Measurements from ENCODE around the gene PDP2.
A peak's percentile ranks its signal among the peaks of the same experiment; 100 is the strongest.

PDP2 gene

DNA sequence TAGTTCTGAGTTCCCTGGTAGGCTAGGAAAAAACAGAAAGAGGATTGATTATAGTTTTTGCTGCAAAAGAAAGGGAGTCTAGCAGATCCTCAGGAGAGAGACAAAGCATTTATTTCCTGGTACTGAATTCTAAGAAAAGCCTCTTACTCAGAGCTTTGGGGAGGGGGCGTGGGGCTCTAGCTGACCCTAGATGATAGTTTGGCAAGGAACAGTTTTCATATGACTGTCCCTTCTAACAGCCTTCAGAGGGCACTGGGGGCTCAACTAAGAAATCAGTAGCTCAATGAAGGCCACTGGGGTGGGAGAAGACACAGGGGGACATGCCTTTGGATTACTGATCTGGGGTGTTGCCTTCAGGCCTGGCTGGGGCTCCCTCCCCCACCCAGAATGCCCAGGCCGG, 32.1 kb upstream of the PDP2 start:
- H3K79me2 ChIP-seq (ENCODE audit: insufficient read depth, low read length), result no peaks in the 10 kb centered on the region

DNA sequence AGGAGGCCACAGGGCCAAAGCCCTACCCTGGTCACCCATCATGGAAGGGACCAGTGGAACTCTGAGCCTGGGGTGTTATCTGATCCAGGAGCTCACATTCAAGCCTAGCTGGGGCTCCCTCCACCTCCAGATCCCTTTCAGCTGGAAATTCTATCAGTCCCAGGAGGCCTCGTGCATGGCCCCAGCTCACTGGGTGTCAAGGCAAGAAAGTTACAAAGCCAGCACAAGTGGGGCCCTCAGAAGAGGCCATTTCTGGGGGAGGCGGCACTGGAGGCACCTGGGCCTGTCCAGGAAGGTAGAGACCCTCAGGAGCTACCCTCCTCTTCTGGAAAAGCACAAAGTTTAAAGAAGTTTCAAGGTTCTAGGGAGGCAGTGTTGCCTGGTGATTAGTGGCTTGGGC, 31.3 kb upstream of the PDP2 start:
- H3K4me1 ChIP-seq (ENCODE audit: insufficient read depth, low read length, severe bottlenecking), result no peaks in the 10 kb centered on the region
- no peak overlapping the region for H3K9ac ChIP-seq (ENCODE audit: low read length)
- H3K4me3 ChIP-seq (ENCODE audit: low read depth, low read length, poor library complexity, severe bottlenecking), result no peak overlapping the region
- H3F3A ChIP-seq (ENCODE audit: insufficient read depth, low read length), result no peaks in the 10 kb centered on the region
- H2AFZ ChIP-seq (ENCODE audit: low read length), result no peak overlapping the region
- H4K20me1 ChIP-seq (ENCODE audit: insufficient read depth, low read length), result no peaks in the 10 kb centered on the region
- H3K27ac ChIP-seq (ENCODE audit: low read depth, low read length, poor library complexity, severe bottlenecking), result no peak overlapping the region
- peaks cover 8% of the 10 kb centered on the region; the same call in 1 of the 2 replicates for H3K27me3 ChIP-seq (ENCODE audit: insufficient read depth, low read length)
- no peaks in the 10 kb centered on the region for H3K9me2 ChIP-seq (ENCODE audit: low read depth, low read length)
- no peaks in the 10 kb centered on the region for H3K36me3 ChIP-seq (ENCODE audit: insufficient read depth, low read length)
- no peaks in the 10 kb centered on the region for H3K9me3 ChIP-seq (ENCODE audit: low read length)
- TF ChIP-seq EZH2 (IDR thresholded peaks at IDR 0.05; ENCODE audit: borderline replicate concordance, low read length), result no peak
- TF ChIP-seq, protein P1, sequence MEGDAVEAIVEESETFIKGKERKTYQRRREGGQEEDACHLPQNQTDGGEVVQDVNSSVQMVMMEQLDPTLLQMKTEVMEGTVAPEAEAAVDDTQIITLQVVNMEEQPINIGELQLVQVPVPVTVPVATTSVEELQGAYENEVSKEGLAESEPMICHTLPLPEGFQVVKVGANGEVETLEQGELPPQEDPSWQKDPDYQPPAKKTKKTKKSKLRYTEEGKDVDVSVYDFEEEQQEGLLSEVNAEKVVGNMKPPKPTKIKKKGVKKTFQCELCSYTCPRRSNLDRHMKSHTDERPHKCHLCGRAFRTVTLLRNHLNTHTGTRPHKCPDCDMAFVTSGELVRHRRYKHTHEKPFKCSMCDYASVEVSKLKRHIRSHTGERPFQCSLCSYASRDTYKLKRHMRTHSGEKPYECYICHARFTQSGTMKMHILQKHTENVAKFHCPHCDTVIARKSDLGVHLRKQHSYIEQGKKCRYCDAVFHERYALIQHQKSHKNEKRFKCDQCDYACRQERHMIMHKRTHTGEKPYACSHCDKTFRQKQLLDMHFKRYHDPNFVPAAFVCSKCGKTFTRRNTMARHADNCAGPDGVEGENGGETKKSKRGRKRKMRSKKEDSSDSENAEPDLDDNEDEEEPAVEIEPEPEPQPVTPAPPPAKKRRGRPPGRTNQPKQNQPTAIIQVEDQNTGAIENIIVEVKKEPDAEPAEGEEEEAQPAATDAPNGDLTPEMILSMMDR (IDR thresholded peaks at IDR 0.05; ENCODE audit: low read length), result no peak
- H3K4me2 ChIP-seq (ENCODE audit: low read length), result no peak overlapping the region
- H3K79me2 ChIP-seq (ENCODE audit: insufficient read depth, low read length), result no peaks in the 10 kb centered on the region

More for the DNA sequence above, 32.1 kb upstream of the PDP2 start:
- Histone ChIP-seq H2AFZ (ENCODE audit: low read length) (no peak overlapping the region), H3K27ac (ENCODE audit: low read depth, low read length, poor library complexity, severe bottlenecking) (no peak overlapping the region), H3K9me2 (ENCODE audit: low read depth, low read length) (no peaks in the 10 kb centered on the region), H3K4me1 (ENCODE audit: insufficient read depth, low read length, severe bottlenecking) (no peaks in the 10 kb centered on the region), H3K9me3 (ENCODE audit: low read length) (no peaks in the 10 kb centered on the region), H4K20me1 (ENCODE audit: insufficient read depth, low read length) (no peaks in the 10 kb centered on the region), H3K4me3 (ENCODE audit: low read depth, low read length, poor library complexity, severe bottlenecking) (no peak overlapping the region), H3F3A (ENCODE audit: insufficient read depth, low read length) (no peaks in the 10 kb centered on the region), H3K36me3 (ENCODE audit: insufficient read depth, low read length) (no peaks in the 10 kb centered on the region), H3K9ac (ENCODE audit: low read length) (no peak overlapping the region), H3K27me3 (ENCODE audit: insufficient read depth, low read length) (peaks cover 8% of the 10 kb centered on the region; the same call in 1 of the 2 replicates), H3K4me2 (ENCODE audit: low read length) (no peak overlapping the region)
- TF ChIP-seq, protein P1 (IDR thresholded peaks at IDR 0.05; ENCODE audit: low read length), result no peak
- TF ChIP-seq EZH2 (IDR thresholded peaks at IDR 0.05; ENCODE audit: borderline replicate concordance, low read length), result no peak

DNA sequence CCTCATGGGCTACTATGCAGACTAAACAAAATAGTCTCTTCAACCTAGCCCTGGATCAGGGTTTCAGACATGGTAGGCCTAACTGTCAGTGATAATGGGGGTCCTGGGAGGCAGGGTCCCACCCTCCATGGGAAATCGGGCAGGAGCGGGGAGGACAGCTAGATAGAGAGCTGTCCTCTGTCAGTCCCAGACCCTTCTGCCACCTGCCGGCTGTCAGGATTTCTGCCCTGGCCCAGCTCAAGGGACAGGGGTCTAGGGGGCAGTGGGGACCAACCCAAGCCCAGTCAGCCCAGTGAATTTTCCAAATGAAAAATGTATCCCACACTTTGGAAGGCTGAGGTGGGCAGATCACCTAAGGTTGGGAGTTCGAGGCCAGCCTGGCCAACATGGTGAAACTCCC, 30.8 kb upstream of the PDP2 start:
- Histone ChIP-seq H3K36me3 (ENCODE audit: insufficient read depth, low read length) (no peaks in the 10 kb centered on the region), H3K9me3 (ENCODE audit: low read length) (no peaks in the 10 kb centered on the region), H3K4me3 (ENCODE audit: low read depth, low read length, poor library complexity, severe bottlenecking) (no peak overlapping the region), H3K4me2 (ENCODE audit: low read length) (no peak overlapping the region), H4K20me1 (ENCODE audit: insufficient read depth, low read length) (no peaks in the 10 kb centered on the region), H3K9ac (ENCODE audit: low read length) (no peak overlapping the region), H3K27ac (ENCODE audit: low read depth, low read length, poor library complexity, severe bottlenecking) (no peak overlapping the region), H3K9me2 (ENCODE audit: low read depth, low read length) (no peaks in the 10 kb centered on the region), H3F3A (ENCODE audit: insufficient read depth, low read length) (no peaks in the 10 kb centered on the region), H3K79me2 (ENCODE audit: insufficient read depth, low read length) (no peaks in the 10 kb centered on the region), H2AFZ (ENCODE audit: low read length) (no peak overlapping the region), H3K4me1 (ENCODE audit: insufficient read depth, low read length, severe bottlenecking) (no peaks in the 10 kb centered on the region), H3K27me3 (ENCODE audit: insufficient read depth, low read length) (peaks cover 8% of the 10 kb centered on the region; the same call in 1 of the 2 replicates)
- TF ChIP-seq, protein P1 (IDR thresholded peaks at IDR 0.05; ENCODE audit: low read length), result peak; percentile 15; the same call in 1 of the 2 replicates
- no peak for TF ChIP-seq EZH2 (IDR thresholded peaks at IDR 0.05; ENCODE audit: borderline replicate concordance, low read length)

Data from OCI-LY1 (cell line).